ENCODE measurements around the gene COL20A1.

GRCh38 chr20:63361519-63362435 lies 68.8 kb downstream of the COL20A1 start:
- TF ChIP-seq SIN3A (IDR thresholded peaks at IDR 0.05; ENCODE audit: borderline replicate concordance, insufficient read depth, low read depth, low read length) (no peak), POLR2AphosphoS5 (IDR thresholded peaks at IDR 0.05; ENCODE audit: low read depth, low read length) (no peak), CTCF (IDR thresholded peaks at IDR 0.05) (no peak)
